Gastrocnemius medialis (tissue), 4 donors: ENCODE measurements around the gene CUL2.

ENCODE experiments used
- POLR2A ChIP-seq, 2 donors: fragments of 450-650 bp; IDR thresholded peaks; one replicate each; pipeline ENCODE4 v1.6.1; 2017; ENCODE audit warnings: antibody characterized with exemption in 2 of 2, mild to moderate bottlenecking in 2 of 2, moderate library complexity in 2 of 2
- TF ChIP-seq, protein P1 (sequence below), 5 experiments: fragments of 450-650 bp in 3 of 5; fragments of 200-600 bp in 2 of 5; sonication (generic) in 2 of 5; IDR thresholded peaks in 4 of 5; conservative IDR thresholded peaks in 1 of 5; 1 replicate in 4 of 5; 2 replicates in 1 of 5; pipeline ENCODE4 v1.5.1; 2016 to 2019; ENCODE audit warnings: antibody characterized with exemption in 5 of 5, mild to moderate bottlenecking in 3 of 5, moderate library complexity in 3 of 5

- TF ChIP-seq, protein P1, sequence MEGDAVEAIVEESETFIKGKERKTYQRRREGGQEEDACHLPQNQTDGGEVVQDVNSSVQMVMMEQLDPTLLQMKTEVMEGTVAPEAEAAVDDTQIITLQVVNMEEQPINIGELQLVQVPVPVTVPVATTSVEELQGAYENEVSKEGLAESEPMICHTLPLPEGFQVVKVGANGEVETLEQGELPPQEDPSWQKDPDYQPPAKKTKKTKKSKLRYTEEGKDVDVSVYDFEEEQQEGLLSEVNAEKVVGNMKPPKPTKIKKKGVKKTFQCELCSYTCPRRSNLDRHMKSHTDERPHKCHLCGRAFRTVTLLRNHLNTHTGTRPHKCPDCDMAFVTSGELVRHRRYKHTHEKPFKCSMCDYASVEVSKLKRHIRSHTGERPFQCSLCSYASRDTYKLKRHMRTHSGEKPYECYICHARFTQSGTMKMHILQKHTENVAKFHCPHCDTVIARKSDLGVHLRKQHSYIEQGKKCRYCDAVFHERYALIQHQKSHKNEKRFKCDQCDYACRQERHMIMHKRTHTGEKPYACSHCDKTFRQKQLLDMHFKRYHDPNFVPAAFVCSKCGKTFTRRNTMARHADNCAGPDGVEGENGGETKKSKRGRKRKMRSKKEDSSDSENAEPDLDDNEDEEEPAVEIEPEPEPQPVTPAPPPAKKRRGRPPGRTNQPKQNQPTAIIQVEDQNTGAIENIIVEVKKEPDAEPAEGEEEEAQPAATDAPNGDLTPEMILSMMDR (IDR thresholded peaks at IDR 0.05 in 4 of 5, conservative IDR thresholded peaks at IDR 0.05 in 1 of 5) = no peak
- TF ChIP-seq POLR2A (IDR thresholded peaks at IDR 0.05) = no peak
These were observed 46.2 kb upstream of the CUL2 start for GRCh38 chr10:35136263-35136815.
